GM19397 (cell line): ENCODE results near the gene CELA1.

Experiments
- ATAC-seq: cut with Tn5 transposase; IDR thresholded peaks from one replicate; pipeline ENCODE4 v1.9.1; 2021; ENCODE audit warnings: mild to moderate bottlenecking, moderate library complexity; ENCODE audit not compliant: unreplicated experiment

The CELA1 gene

GRCh38 chr12:51346581-51346980 is at the start of gene CELA1:
Gene CELA1, minus strand, starts transcription at chr12:51346679. Its CDS starts 41 bp downstream, at chr12:51346638.
- ATAC-seq = no peak

- ATAC-seq = no peak
Measured at GRCh38 chr12:51395283-51396230, 49.1 kb upstream of the CELA1 start.

GRCh38 chr12:51393676-51394545 is 47.4 kb upstream of the CELA1 start:
- ATAC-seq = no peak

- no peak for ATAC-seq
Measured at GRCh38 chr12:51392556-51393237, 46.2 kb upstream of the CELA1 start.

- ATAC-seq = peak; percentile 59
Measured at GRCh38 chr12:51391283-51392123, 45.0 kb upstream of the CELA1 start, which contains the start of gene GALNT6. Gene GALNT6, minus strand, starts transcription at chr12:51391406. Its CDS starts 11,625 bp downstream, at chr12:51379781.

GRCh38 chr12:51390891-51391282 is 44.4 kb upstream of the CELA1 start:
- peak; percentile 9 for ATAC-seq

- ATAC-seq = no peak
Measured at GRCh38 chr12:51390457-51390856, 44.0 kb upstream of the CELA1 start.

GRCh38 chr12:51389302-51389999 is 43.0 kb upstream of the CELA1 start:
- ATAC-seq = no peak

- ATAC-seq = no peak
Measured at GRCh38 chr12:51388846-51389245, 42.4 kb upstream of the CELA1 start.

- no peak for ATAC-seq
Measured at GRCh38 chr12:51388069-51388799, 41.8 kb upstream of the CELA1 start.

- ATAC-seq = no peak
Measured at GRCh38 chr12:51386351-51386750, 39.9 kb upstream of the CELA1 start.

- ATAC-seq = no peak
Measured at GRCh38 chr12:51383269-51383905, 36.9 kb upstream of the CELA1 start.

GRCh38 chr12:51382173-51382572 is 35.7 kb upstream of the CELA1 start:
- ATAC-seq = no peak

GRCh38 chr12:51381226-51382079 is 35.0 kb upstream of the CELA1 start:
- no peak for ATAC-seq

GRCh38 chr12:51379571-51379970 is 33.1 kb upstream of the CELA1 start:
- no peak for ATAC-seq

- no peak for ATAC-seq
Measured at GRCh38 chr12:51378749-51379148, 32.3 kb upstream of the CELA1 start.
